HUES48 (cell line): ENCODE measurements around the gene CAPN5.

Experiments
- H3K27ac ChIP-seq: one replicate; pipeline ENCODE4 v1.7.0; 2013; ENCODE audit warnings: low read depth, low read length, inconsistent platforms
- H3K27me3 ChIP-seq: 2 replicates; pipeline ENCODE4 v1.6.1; 2013; ENCODE audit warnings: mild to moderate bottlenecking, low read length; ENCODE audit not compliant: control insufficient read depth, insufficient read depth
- H3K36me3 ChIP-seq: 2 replicates; pipeline ENCODE4 v1.6.1; 2013; ENCODE audit warnings: low read length; ENCODE audit not compliant: control insufficient read depth, insufficient read depth
- H3K4me1 ChIP-seq: 2 replicates; pipeline ENCODE4 v1.6.1; 2013; ENCODE audit warnings: mild to moderate bottlenecking, low read length; ENCODE audit not compliant: control insufficient read depth, insufficient read depth
- H3K4me3 ChIP-seq: 2 replicates; pipeline ENCODE4 v1.5.1; 2013; ENCODE audit warnings: mild to moderate bottlenecking, low read depth, low read length
- H3K9ac ChIP-seq: 2 replicates; pipeline ENCODE4 v1.6.1; 2013; ENCODE audit warnings: mild to moderate bottlenecking, low read depth, low read length, moderate library complexity
- H3K9me3 ChIP-seq: 2 replicates; pipeline ENCODE4 v1.6.1; 2013; ENCODE audit warnings: low read length; ENCODE audit not compliant: control insufficient read depth, insufficient read depth

Gene CAPN5

GRCh38 chr11:77031599-77031998, 35.2 kb upstream of the CAPN5 start:
- Histone ChIP-seq H3K36me3 (no peaks in the 10 kb centered on the region), H3K9me3 (no peaks in the 10 kb centered on the region), H3K9ac (no peak overlapping the region), H3K4me1 (peaks cover 4% of the 10 kb centered on the region; the same call in 1 of the 2 replicates), H3K27me3 (no peaks in the 10 kb centered on the region), H3K27ac (no peak overlapping the region), H3K4me3 (no peak overlapping the region)

GRCh38 chr11:77035039-77035438, 31.7 kb upstream of the CAPN5 start:
- Histone ChIP-seq H3K9me3 (no peaks in the 10 kb centered on the region), H3K4me3 (no peak overlapping the region), H3K27me3 (peaks cover 18% of the 10 kb centered on the region)

DNA sequence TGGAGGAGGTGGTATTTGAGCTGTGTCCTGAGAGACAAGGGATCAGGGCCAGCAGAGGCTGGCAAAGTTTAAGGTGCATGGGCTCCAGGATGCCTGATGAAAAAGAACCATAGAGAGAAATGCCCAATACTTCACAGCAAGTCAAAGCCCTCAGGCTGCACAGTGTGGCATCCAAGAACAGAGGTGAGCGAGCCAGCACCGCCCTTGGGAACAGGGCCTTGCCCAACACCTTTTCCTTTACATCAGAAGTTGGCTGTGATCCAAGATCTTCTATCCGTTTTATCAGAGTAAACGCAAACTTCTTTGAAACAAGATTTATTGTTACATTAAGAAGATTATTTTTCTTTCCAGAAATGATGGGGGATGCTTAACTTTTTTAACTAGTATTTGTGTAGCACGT, 31.2 kb upstream of the CAPN5 start:
- H3K27me3 ChIP-seq: peaks cover 23% of the 10 kb centered on the region
- no peak overlapping the region for H3K4me3 ChIP-seq
- H3K27ac ChIP-seq: no peak overlapping the region
- no peaks in the 10 kb centered on the region for H3K9me3 ChIP-seq
- H3K4me1 ChIP-seq: peaks cover 4% of the 10 kb centered on the region; the same call in 1 of the 2 replicates
- H3K36me3 ChIP-seq: no peaks in the 10 kb centered on the region
- no peak overlapping the region for H3K9ac ChIP-seq

More at GRCh38 chr11:77035039-77035438, 31.7 kb upstream of the CAPN5 start:
- Histone ChIP-seq H3K36me3 (no peaks in the 10 kb centered on the region), H3K9ac (no peak overlapping the region), H3K27ac (no peak overlapping the region), H3K4me1 (peaks cover 4% of the 10 kb centered on the region; the same call in 1 of the 2 replicates)

GRCh38 chr11:77036398-77036797, 30.4 kb upstream of the CAPN5 start:
- no peak overlapping the region for H3K4me3 ChIP-seq
- no peak overlapping the region for H3K27ac ChIP-seq
- no peaks in the 10 kb centered on the region for H3K36me3 ChIP-seq
- H3K9ac ChIP-seq: no peak overlapping the region
- H3K27me3 ChIP-seq: peaks cover 31% of the 10 kb centered on the region
- H3K9me3 ChIP-seq: no peaks in the 10 kb centered on the region
- H3K4me1 ChIP-seq: peaks cover 4% of the 10 kb centered on the region; the same call in 1 of the 2 replicates

GRCh38 chr11:77037057-77037456, 29.7 kb upstream of the CAPN5 start:
- Histone ChIP-seq H3K4me3 (no peak overlapping the region), H3K4me1 (peaks cover 4% of the 10 kb centered on the region; the same call in 1 of the 2 replicates), H3K36me3 (no peaks in the 10 kb centered on the region), H3K27me3 (peaks cover 35% of the 10 kb centered on the region), H3K9me3 (no peaks in the 10 kb centered on the region), H3K27ac (no peak overlapping the region), H3K9ac (no peak overlapping the region)

- Histone ChIP-seq H3K4me3 (no peak overlapping the region), H3K27me3 (peaks cover 37% of the 10 kb centered on the region), H3K27ac (no peak overlapping the region), H3K4me1 (peaks cover 4% of the 10 kb centered on the region; the same call in 1 of the 2 replicates), H3K9ac (no peak overlapping the region), H3K9me3 (no peaks in the 10 kb centered on the region), H3K36me3 (no peaks in the 10 kb centered on the region)
Measured at GRCh38 chr11:77038029-77038824, 28.5 kb upstream of the CAPN5 start.

DNA sequence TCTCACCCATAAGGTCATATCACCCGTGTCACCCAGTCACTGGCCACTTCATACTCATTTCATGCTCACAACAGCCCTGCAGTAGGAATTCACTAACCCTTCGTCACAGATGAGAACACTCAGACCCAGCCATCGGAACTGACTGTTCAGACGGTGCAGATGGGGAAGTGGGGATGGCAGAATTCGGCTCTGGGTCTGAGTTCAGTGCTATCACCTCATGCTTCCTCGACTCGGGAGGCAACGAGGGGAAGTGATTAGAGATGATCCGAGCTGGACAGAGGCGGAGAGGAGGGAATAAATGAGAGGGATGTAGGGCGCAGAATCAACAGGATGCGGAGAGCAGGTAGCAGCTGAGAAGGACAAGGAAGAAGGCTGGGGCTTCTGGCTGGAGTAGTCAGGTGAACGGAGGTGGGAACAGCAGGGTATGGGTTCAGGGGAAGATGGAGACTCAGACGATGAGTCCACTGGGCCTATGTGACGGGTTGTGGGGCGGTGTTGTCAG, 27.9 kb upstream of the CAPN5 start:
- no peak overlapping the region for H3K4me3 ChIP-seq
- no peaks in the 10 kb centered on the region for H3K36me3 ChIP-seq
- no peak overlapping the region for H3K27ac ChIP-seq
- H3K4me1 ChIP-seq: peaks cover 2% of the 10 kb centered on the region; the same call in 1 of the 2 replicates
- no peak overlapping the region for H3K9ac ChIP-seq
- H3K27me3 ChIP-seq: peaks cover 37% of the 10 kb centered on the region
- H3K9me3 ChIP-seq: no peaks in the 10 kb centered on the region

GRCh38 chr11:77039491-77040400, 27.0 kb upstream of the CAPN5 start:
- Histone ChIP-seq H3K27me3 (peaks cover 37% of the 10 kb centered on the region), H3K4me3 (peak overlapping the region; percentile 47; the same call in 1 of the 2 replicates), H3K9ac (no peak overlapping the region), H3K9me3 (no peaks in the 10 kb centered on the region), H3K36me3 (no peaks in the 10 kb centered on the region), H3K4me1 (no peaks in the 10 kb centered on the region), H3K27ac (no peak overlapping the region)

DNA sequence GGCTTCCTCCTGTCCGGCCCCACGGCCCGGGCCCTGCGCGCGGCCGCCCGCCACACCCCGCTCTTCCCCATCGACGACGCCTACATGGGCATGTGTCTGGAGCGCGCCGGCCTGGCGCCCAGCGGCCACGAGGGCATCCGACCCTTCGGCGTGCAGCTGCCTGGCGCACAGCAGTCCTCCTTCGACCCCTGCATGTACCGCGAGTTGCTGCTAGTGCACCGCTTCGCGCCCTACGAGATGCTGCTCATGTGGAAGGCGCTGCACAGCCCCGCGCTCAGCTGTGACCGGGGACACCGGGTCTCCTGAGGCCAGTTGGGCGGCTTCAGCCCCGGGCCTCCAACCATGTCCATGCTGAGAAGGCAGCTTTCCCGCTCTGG, 26.4 kb upstream of the CAPN5 start:
- Histone ChIP-seq H3K36me3 (no peaks in the 10 kb centered on the region), H3K27ac (no peak overlapping the region), H3K4me1 (no peaks in the 10 kb centered on the region), H3K9ac (no peak overlapping the region), H3K9me3 (no peaks in the 10 kb centered on the region), H3K27me3 (peaks cover 44% of the 10 kb centered on the region), H3K4me3 (no peak overlapping the region)

DNA sequence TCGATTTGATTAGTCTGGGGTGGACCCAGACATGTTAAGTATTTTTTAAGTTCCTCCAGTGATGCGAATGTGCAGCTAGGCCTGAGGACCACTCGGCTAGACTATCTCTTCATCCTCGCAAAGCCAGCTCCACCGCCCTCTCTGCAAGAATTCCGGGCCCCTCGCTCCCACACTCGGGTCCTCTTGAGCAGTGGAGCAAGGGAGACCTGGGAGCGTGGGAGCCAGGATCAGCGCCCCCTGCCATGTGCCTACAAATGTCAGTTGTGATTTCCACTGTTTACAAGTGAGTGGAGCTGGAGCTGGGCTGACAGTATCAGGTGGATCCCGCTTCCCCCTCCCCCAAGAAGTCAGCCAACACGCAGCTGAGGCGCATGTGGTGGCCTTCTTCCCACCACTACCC, 25.9 kb upstream of the CAPN5 start:
- Histone ChIP-seq H3K4me3 (no peak overlapping the region), H3K36me3 (no peaks in the 10 kb centered on the region), H3K4me1 (no peaks in the 10 kb centered on the region), H3K27me3 (peaks cover 48% of the 10 kb centered on the region), H3K9ac (no peak overlapping the region), H3K27ac (no peak overlapping the region), H3K9me3 (no peaks in the 10 kb centered on the region)
